Esophagus squamous epithelium (tissue), 4 donors: ENCODE data around the gene RSF1.

Source experiments
- CTCF ChIP-seq, 6 experiments: fragments of 450-650 bp in 4 of 6; fragments of 200-600 bp in 2 of 6; sonication (generic) in 2 of 6; IDR thresholded peaks; one replicate each; pipeline ENCODE4 v1.5.1; 2016 to 2019; ENCODE audit warnings: antibody characterized with exemption in 6 of 6, mild to moderate bottlenecking in 4 of 6, moderate library complexity in 4 of 6
- POLR2A ChIP-seq, 4 donors: fragments of 450-650 bp; IDR thresholded peaks; one replicate each; pipeline ENCODE4 v1.6.1; 2017; ENCODE audit warnings: antibody characterized with exemption in 4 of 4, mild to moderate bottlenecking in 4 of 4, moderate library complexity in 3 of 4

GRCh38 chr11:77789731-77790476 is 30.6 kb downstream of the RSF1 start:
- TF ChIP-seq CTCF (IDR thresholded peaks at IDR 0.05), result no peak
- TF ChIP-seq POLR2A (IDR thresholded peaks at IDR 0.05), result no peak
